CD14-positive monocyte (primary cell): ENCODE data around the gene TSPEAR. TPM values are rescaled to one million over a fixed set of nuclear protein-coding genes. Genes with fewer than 3 reads are reported as not detected.

ENCODE experiments used
- DNase-seq, 3 donors: peaks; one replicate each; pipeline ENCODE4 v3.0.0-alpha.2; 2011 to 2022
- H2AFZ ChIP-seq: 2 replicates; pipeline ENCODE4 v1.6.0; 2012; ENCODE audit warnings: mild to moderate bottlenecking, low read depth, low read length, inconsistent platforms; ENCODE audit not compliant: insufficient read depth, poor library complexity, severe bottlenecking
- H3K27ac ChIP-seq, 2 donors: 1 replicate in 1 of 2; 2 replicates in 1 of 2; pipeline ENCODE4 v1.5.1; 2012 to 2013; ENCODE audit warnings: low read length in 2 of 2, control low read depth in 1 of 2, inconsistent platforms in 1 of 2, low read depth in 1 of 2, mild to moderate bottlenecking in 1 of 2
- H3K27me3 ChIP-seq, 2 donors: one replicate each; pipeline versions ENCODE4 v1.6.0 to v1.6.1; 2011 to 2013; ENCODE audit warnings: low read length in 2 of 2; ENCODE audit not compliant: control insufficient read depth in 2 of 2, insufficient read depth in 2 of 2
- H3K36me3 ChIP-seq, 2 donors: replicated peaks in 1 of 2; 1 replicate in 1 of 2; 2 replicates in 1 of 2; pipeline versions ENCODE4 v1.5.1 to v1.6.1; 2012 to 2013; ENCODE audit warnings: low read length in 2 of 2, control low read depth in 1 of 2, inconsistent platforms in 1 of 2, mild to moderate bottlenecking in 1 of 2; ENCODE audit not compliant: insufficient read depth in 2 of 2, control insufficient read depth in 1 of 2
- H3K4me1 ChIP-seq, 2 donors: 1 replicate in 1 of 2; 2 replicates in 1 of 2; pipeline versions ENCODE4 v1.5.1 to v1.6.1; 2012 to 2013; ENCODE audit warnings: low read length in 2 of 2, control low read depth in 1 of 2, inconsistent platforms in 1 of 2, mild to moderate bottlenecking in 1 of 2, moderate library complexity in 1 of 2; ENCODE audit not compliant: insufficient read depth in 2 of 2, control insufficient read depth in 1 of 2
- H3K4me2 ChIP-seq: replicated peaks from 2 replicates; pipeline ENCODE3; 2012; ENCODE audit warnings: low read length, moderate library complexity, mild to moderate bottlenecking; ENCODE audit not compliant: poor library complexity, severe bottlenecking; ENCODE audit errors: extremely low read depth
- H3K4me3 ChIP-seq, 3 experiments: fragments of 200-600 bp in 1 of 3; sonication (generic) in 1 of 3; replicated peaks in 1 of 3; 1 replicate in 2 of 3; 2 replicates in 1 of 3; pipeline ENCODE4 v1.5.1; 2011 to 2013; ENCODE audit warnings: low read length in 3 of 3, mild to moderate bottlenecking in 3 of 3, control low read depth in 2 of 3, low read depth in 2 of 3, inconsistent platforms in 1 of 3, moderate library complexity in 1 of 3
- H3K79me2 ChIP-seq: 2 replicates; pipeline ENCODE4 v1.6.0; 2012; ENCODE audit warnings: mild to moderate bottlenecking, control low read depth, inconsistent platforms, low read length, moderate library complexity; ENCODE audit not compliant: insufficient read depth
- H3K9ac ChIP-seq: 2 replicates; pipeline ENCODE4 v1.6.0; 2017; ENCODE audit warnings: low read length, mild to moderate bottlenecking; ENCODE audit not compliant: insufficient read depth, poor library complexity, severe bottlenecking
- H3K9me3 ChIP-seq, 2 donors: replicated peaks in 1 of 2; 1 replicate in 1 of 2; 2 replicates in 1 of 2; pipeline versions ENCODE4 v1.5.1 to v1.6.1; 2012 to 2013; ENCODE audit warnings: low read length in 2 of 2, control low read depth in 1 of 2; ENCODE audit not compliant: control insufficient read depth in 1 of 2, insufficient read depth in 1 of 2
- H4K20me1 ChIP-seq: 2 replicates; pipeline ENCODE4 v1.6.0; 2012; ENCODE audit warnings: mild to moderate bottlenecking, low read length, control low read depth, moderate library complexity; ENCODE audit not compliant: insufficient read depth
- H3K27ac Mint-ChIP-seq, 7 donors: one replicate each; pipeline ENCODE4 v1.8.0; 2020; ENCODE audit warnings: mild to moderate bottlenecking in 7 of 7, mixed read lengths in 7 of 7, moderate library complexity in 6 of 7, inconsistent platforms in 2 of 7
- H3K27me3 Mint-ChIP-seq, 3 donors: one replicate each; pipeline ENCODE4 v1.8.0; 2021 to 2022; ENCODE audit warnings: low read depth in 3 of 3, mild to moderate bottlenecking in 3 of 3, mixed read lengths in 3 of 3, moderate library complexity in 3 of 3, inconsistent platforms in 1 of 3
- H3K36me3 Mint-ChIP-seq, 2 donors: one replicate each; pipeline ENCODE4 v1.8.0; 2020; ENCODE audit warnings: mixed read lengths in 2 of 2, inconsistent platforms in 1 of 2, mild to moderate bottlenecking in 1 of 2
- H3K4me1 Mint-ChIP-seq: one replicate; pipeline ENCODE4 v1.8.0; 2020; ENCODE audit warnings: mild to moderate bottlenecking, mixed read lengths
- H3K4me3 Mint-ChIP-seq, 2 donors: one replicate each; pipeline ENCODE4 v1.8.0; 2020; ENCODE audit warnings: mild to moderate bottlenecking in 2 of 2, mixed read lengths in 2 of 2, moderate library complexity in 1 of 2
- H3K9me3 Mint-ChIP-seq, 7 donors: one replicate each; pipeline ENCODE4 v1.8.0; 2020 to 2022; ENCODE audit warnings: mixed read lengths in 7 of 7, mild to moderate bottlenecking in 6 of 7, moderate library complexity in 6 of 7, inconsistent platforms in 2 of 7
- CTCF ChIP-seq: fragments of 200-600 bp; IDR thresholded peaks from one replicate; pipeline ENCODE4 v1.8.0; 2022; ENCODE audit warnings: antibody characterized with exemption, mild to moderate bottlenecking
- WGBS: methylation state at CpG from one replicate; pipeline ENCODE4 v1.1.5; 2013; ENCODE audit warnings: missing lambda C conversion rate; ENCODE audit not compliant: insufficient coverage; 5-methylcytosine and 5-hydroxymethylcytosine counted together
- intact Hi-C, 2 donors: fragments of 100-400 bp; cut with micrococcal nuclease; formaldehyde crosslinking; loops; one replicate each; pipeline versions ENCODE4 v1.15.0 to v1.15.1; 2023
- polyA plus RNA-seq, 3 donors: library from polyadenylated mRNA; depleted of rRNA in 1 of 3; unstranded in 2 of 3; stranded (reverse) in 1 of 3; fragments of 300-500 nt in 2 of 3; fragments of >200 nt in 1 of 3; fragmentation: Illumina TruSeq in 2 of 3; gene quantifications; 1 replicate in 2 of 3; 2 replicates in 1 of 3; pipeline ENCODE4 v1.2.3, GENCODE V29; 2012 to 2021

TSPEAR gene
- polyA plus RNA-seq, 3 donors: not detected

- no peaks in the 10 kb centered on the region for H3K79me2 ChIP-seq
- H3K9me3 ChIP-seq: peaks cover 25 to 33% of the 10 kb centered on the region in 2 donors
- H3K36me3 ChIP-seq: no peaks in the 10 kb centered on the region
- no peak for DNase-seq
- H3K27ac ChIP-seq: no peak overlapping the region
- H3K27ac Mint-ChIP-seq: no peak overlapping the region
- no peak overlapping the region for H3K4me2 ChIP-seq
- no peaks in the 10 kb centered on the region for H3K27me3 ChIP-seq
- no peaks in the 10 kb centered on the region for H4K20me1 ChIP-seq
- no peaks in the 10 kb centered on the region for H3K4me1 ChIP-seq
- no peak overlapping the region for H3K9ac ChIP-seq
- TF ChIP-seq CTCF: no peak
- peaks cover 4 to 14% (median 14%) of the 10 kb centered on the region in 3 donors for H3K27me3 Mint-ChIP-seq
- H2AFZ ChIP-seq: no peak overlapping the region
- no peaks in the 10 kb centered on the region for H3K36me3 Mint-ChIP-seq
- H3K4me3 Mint-ChIP-seq: no peak overlapping the region
- no peak overlapping the region for H3K4me3 ChIP-seq
- intact Hi-C loops: no loop called here
- peaks cover 3% of the 10 kb centered on the region for H3K4me1 Mint-ChIP-seq
- H3K9me3 Mint-ChIP-seq: peaks cover 40 to 57% (median 43%) of the 10 kb centered on the region in 7 donors
Measured at GRCh38 chr21:44623575-44623974, 87.8 kb downstream of the TSPEAR start.

GRCh38 chr21:44619886-44620285 lies 91.5 kb downstream of the TSPEAR start:
- Histone ChIP-seq H3K36me3 (no peaks in the 10 kb centered on the region), H2AFZ (no peak overlapping the region), H3K79me2 (no peaks in the 10 kb centered on the region), H3K9ac (no peak overlapping the region), H3K27me3 (no peaks in the 10 kb centered on the region), H3K27ac (no peak overlapping the region), H3K4me2 (no peak overlapping the region), H3K9me3 (peaks cover 18 to 33% of the 10 kb centered on the region in 2 donors), H4K20me1 (no peaks in the 10 kb centered on the region), H3K4me3 (no peak overlapping the region), H3K4me1 (no peaks in the 10 kb centered on the region)
- Mint-ChIP-seq H3K4me1 (peaks cover 10% of the 10 kb centered on the region), H3K27ac (no peak overlapping the region), H3K27me3 (peaks cover 2 to 9% (median 9%) of the 10 kb centered on the region in 3 donors), H3K4me3 (no peak overlapping the region), H3K9me3 (peaks cover 32 to 45% (median 36%) of the 10 kb centered on the region in 7 donors), H3K36me3 (no peaks in the 10 kb centered on the region)
- 92% methylated on average over 4 of the region's 6 CpGs for WGBS
- no peak for DNase-seq
- intact Hi-C loops: no loop called here
- no peak for TF ChIP-seq CTCF
